Loucy (cell line): ENCODE results near the gene EXOC2.

Experiments
- H2AFZ ChIP-seq: fragments of 200-600 bp; sonication (generic); 2 replicates; pipeline ENCODE4 v1.6.0; 2016; ENCODE audit warnings: antibody characterized with exemption, mild to moderate bottlenecking, low read length, moderate library complexity
- H3F3A ChIP-seq: fragments of 200-600 bp; 2 replicates; pipeline ENCODE4 v1.6.0; 2016; ENCODE audit warnings: antibody characterized with exemption, low read depth, mild to moderate bottlenecking
- H3K27me3 ChIP-seq: fragments of 200-600 bp; sonication (generic); 2 replicates; pipeline ENCODE4 v1.6.1; 2014; ENCODE audit warnings: low read length, mild to moderate bottlenecking; ENCODE audit not compliant: insufficient read depth, poor library complexity, severe bottlenecking
- H3K36me3 ChIP-seq: fragments of 200-600 bp; sonication (generic); 2 replicates; pipeline ENCODE4 v1.6.1; 2016; ENCODE audit warnings: low read length; ENCODE audit not compliant: insufficient read depth
- H3K4me1 ChIP-seq: fragments of 200-600 bp; sonication (generic); 2 replicates; pipeline ENCODE4 v1.5.1; 2014; ENCODE audit warnings: low read length, mild to moderate bottlenecking; ENCODE audit not compliant: insufficient read depth, poor library complexity, severe bottlenecking
- H3K4me2 ChIP-seq: fragments of 200-600 bp; sonication (generic); 2 replicates; pipeline ENCODE4 v1.6.0; 2014; ENCODE audit warnings: antibody characterized with exemption, low read length, low read depth, mild to moderate bottlenecking; ENCODE audit not compliant: poor library complexity, severe bottlenecking
- H3K4me3 ChIP-seq: fragments of 200-600 bp; sonication (generic); 2 replicates; pipeline ENCODE4 v1.5.1; 2014; ENCODE audit warnings: low read length, mild to moderate bottlenecking, mixed read lengths; ENCODE audit not compliant: poor library complexity, severe bottlenecking
- H3K79me2 ChIP-seq: fragments of 200-600 bp; sonication (generic); 2 replicates; pipeline ENCODE4 v1.6.1; 2014; ENCODE audit warnings: low read length; ENCODE audit not compliant: insufficient read depth
- H3K9ac ChIP-seq: fragments of 200-600 bp; sonication (generic); 2 replicates; pipeline ENCODE4 v1.6.0; 2014; ENCODE audit warnings: mild to moderate bottlenecking, low read depth, low read length, moderate library complexity; ENCODE audit not compliant: poor library complexity, severe bottlenecking
- H3K9me2 ChIP-seq: fragments of 200-600 bp; sonication (generic); replicated peaks from 2 replicates; pipeline ENCODE4 v1.6.1; 2016; ENCODE audit warnings: low read depth, low read length, mixed read lengths
- H3K9me3 ChIP-seq: fragments of 200-600 bp; sonication (generic); 2 replicates; pipeline ENCODE4 v1.6.1; 2014; ENCODE audit warnings: mild to moderate bottlenecking, antibody characterized with exemption, low read length, low read depth; ENCODE audit not compliant: insufficient read depth
- H4K20me1 ChIP-seq: fragments of 200-600 bp; sonication (generic); 2 replicates; pipeline ENCODE4 v1.6.0; 2014; ENCODE audit warnings: antibody characterized with exemption, low read length, mild to moderate bottlenecking; ENCODE audit not compliant: insufficient read depth, poor library complexity, severe bottlenecking
- EZH2phosphoT487 ChIP-seq: fragments of 200-600 bp; IDR thresholded peaks from 2 replicates; pipeline ENCODE4 v1.6.1; 2018; ENCODE audit warnings: antibody characterized with exemption, mild to moderate bottlenecking, moderate library complexity, borderline replicate concordance
- TF ChIP-seq, protein P1 (sequence below): fragments of 200-600 bp; sonication (generic); conservative IDR thresholded peaks from 2 replicates; pipeline ENCODE4 v1.5.1; 2014; ENCODE audit warnings: mild to moderate bottlenecking, antibody characterized with exemption, low read length

Gene EXOC2

DNA sequence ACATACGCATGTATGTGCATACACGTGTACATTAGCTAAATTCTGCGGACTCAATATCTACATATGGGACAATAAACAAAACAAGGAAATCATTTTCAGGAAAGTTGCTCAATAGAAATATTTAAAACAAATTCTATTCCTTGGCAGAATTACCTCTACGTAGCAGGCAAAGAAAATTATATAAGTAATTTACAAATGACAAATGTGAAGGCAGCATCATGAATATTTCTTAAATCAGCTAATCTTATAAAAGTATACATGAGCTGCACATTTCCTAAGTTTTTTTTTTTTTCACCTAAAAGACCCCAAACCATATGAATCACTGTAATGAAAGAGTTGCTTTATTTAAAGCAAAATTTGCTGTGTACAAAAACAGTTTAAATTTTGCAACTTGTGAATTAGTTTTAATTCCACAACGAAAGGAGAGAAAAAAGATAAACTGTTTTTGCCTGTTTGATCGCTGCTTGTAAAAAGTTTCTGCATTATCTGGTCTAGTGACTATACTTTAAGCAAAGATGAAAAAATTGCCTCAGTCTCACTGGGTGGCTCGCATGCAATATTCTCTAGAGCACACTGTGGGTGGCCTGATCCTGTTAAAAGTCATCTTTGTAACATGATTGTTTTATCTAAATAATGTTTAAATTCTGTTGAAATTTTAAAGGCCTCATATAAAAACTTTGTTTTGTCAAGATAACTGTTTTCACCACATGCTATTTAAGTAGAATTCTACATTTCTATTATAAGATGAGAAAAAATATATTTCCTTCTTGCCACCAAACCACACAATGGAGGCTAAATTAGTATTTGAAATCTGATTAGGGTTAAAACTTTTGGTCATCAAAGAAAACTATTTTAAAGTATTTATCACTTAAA lies 93.1 kb downstream of the EXOC2 start:
- Histone ChIP-seq H3F3A (no peaks in the 10 kb centered on the region), H3K36me3 (peaks cover 27% of the 10 kb centered on the region; the same call in 1 of the 2 replicates), H3K4me3 (no peak overlapping the region), H3K9me2 (no peaks in the 10 kb centered on the region), H3K27me3 (no peaks in the 10 kb centered on the region), H3K4me2 (no peak overlapping the region), H4K20me1 (no peaks in the 10 kb centered on the region), H3K9me3 (no peaks in the 10 kb centered on the region), H3K79me2 (no peaks in the 10 kb centered on the region), H3K9ac (no peak overlapping the region), H3K4me1 (no peaks in the 10 kb centered on the region), H2AFZ (no peak overlapping the region)
- no peak for TF ChIP-seq EZH2phosphoT487
- TF ChIP-seq, protein P1, sequence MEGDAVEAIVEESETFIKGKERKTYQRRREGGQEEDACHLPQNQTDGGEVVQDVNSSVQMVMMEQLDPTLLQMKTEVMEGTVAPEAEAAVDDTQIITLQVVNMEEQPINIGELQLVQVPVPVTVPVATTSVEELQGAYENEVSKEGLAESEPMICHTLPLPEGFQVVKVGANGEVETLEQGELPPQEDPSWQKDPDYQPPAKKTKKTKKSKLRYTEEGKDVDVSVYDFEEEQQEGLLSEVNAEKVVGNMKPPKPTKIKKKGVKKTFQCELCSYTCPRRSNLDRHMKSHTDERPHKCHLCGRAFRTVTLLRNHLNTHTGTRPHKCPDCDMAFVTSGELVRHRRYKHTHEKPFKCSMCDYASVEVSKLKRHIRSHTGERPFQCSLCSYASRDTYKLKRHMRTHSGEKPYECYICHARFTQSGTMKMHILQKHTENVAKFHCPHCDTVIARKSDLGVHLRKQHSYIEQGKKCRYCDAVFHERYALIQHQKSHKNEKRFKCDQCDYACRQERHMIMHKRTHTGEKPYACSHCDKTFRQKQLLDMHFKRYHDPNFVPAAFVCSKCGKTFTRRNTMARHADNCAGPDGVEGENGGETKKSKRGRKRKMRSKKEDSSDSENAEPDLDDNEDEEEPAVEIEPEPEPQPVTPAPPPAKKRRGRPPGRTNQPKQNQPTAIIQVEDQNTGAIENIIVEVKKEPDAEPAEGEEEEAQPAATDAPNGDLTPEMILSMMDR = no peak

DNA sequence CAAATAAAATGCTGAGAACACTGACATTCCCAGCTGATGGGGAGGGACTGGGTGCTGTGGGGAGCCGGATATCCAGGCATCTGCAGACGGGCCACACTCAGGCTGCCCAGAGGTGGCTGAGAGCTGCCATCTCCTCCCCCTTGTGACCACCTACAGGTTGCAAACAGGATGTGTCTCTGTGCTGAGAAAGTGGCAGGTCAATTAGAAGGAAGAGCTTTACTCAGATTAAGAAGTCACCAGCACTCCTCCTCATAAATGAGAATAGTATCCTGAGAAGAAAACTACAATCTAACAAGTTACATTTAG lies 99.1 kb downstream of the EXOC2 start:
- TF ChIP-seq, protein P1 = no peak
- no peak for TF ChIP-seq EZH2phosphoT487
- Histone ChIP-seq H3K9me3 (no peaks in the 10 kb centered on the region), H3K79me2 (no peaks in the 10 kb centered on the region), H3K4me3 (no peak overlapping the region), H3F3A (no peaks in the 10 kb centered on the region), H3K9ac (no peak overlapping the region), H3K4me2 (no peak overlapping the region), H3K9me2 (no peaks in the 10 kb centered on the region), H2AFZ (no peak overlapping the region), H4K20me1 (no peaks in the 10 kb centered on the region), H3K27me3 (no peaks in the 10 kb centered on the region), H3K4me1 (no peaks in the 10 kb centered on the region), H3K36me3 (peaks cover 50% of the 10 kb centered on the region; the same call in 1 of the 2 replicates)

DNA sequence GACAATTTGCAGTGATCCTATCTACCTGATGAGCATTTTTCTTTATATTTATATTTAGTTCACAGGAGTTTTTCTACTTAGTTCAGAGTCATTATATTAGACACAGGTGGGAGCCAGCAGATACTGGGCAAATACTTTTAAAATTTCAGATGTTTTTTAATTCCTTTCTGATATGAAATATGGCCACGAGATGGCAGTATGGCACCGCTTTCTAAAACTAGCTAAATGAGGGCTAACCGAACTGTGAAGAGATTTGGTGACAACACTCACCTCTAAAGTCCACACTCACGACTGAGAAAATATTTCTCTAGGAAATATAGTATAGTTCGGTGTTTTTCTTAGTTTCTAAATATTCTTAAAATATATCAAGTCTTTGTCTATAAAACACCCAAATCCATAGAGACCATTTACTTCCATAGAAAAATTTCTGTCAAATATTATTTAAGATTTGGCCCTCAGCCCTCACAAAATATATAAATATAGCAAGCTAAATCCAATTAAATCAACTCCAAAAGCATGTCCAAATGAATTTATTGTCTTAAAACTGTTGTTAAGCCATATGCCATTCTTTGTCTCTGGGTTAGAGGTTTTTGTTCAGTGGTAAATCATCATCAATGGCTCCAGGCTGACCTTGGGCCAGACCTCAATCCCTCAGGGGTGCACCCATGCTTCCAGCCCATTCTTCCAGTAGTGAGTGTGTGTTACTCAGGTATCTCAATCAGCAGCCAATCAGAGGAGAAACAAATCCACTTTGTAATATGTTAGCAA lies 99.6 kb downstream of the EXOC2 start:
- Histone ChIP-seq H2AFZ (no peak overlapping the region), H3K27me3 (no peaks in the 10 kb centered on the region), H3K4me3 (no peak overlapping the region), H3K9me2 (no peaks in the 10 kb centered on the region), H3K4me1 (no peaks in the 10 kb centered on the region), H4K20me1 (no peaks in the 10 kb centered on the region), H3K9me3 (no peaks in the 10 kb centered on the region), H3F3A (no peaks in the 10 kb centered on the region), H3K9ac (no peak overlapping the region), H3K4me2 (no peak overlapping the region), H3K79me2 (no peaks in the 10 kb centered on the region), H3K36me3 (peaks cover 53% of the 10 kb centered on the region; the same call in 1 of the 2 replicates)
- no peak for TF ChIP-seq EZH2phosphoT487
- TF ChIP-seq, protein P1 = peak; percentile 72
